WTC11 (cell line): ENCODE data around the gene CPNE2. TPM values are rescaled to one million over a fixed set of nuclear protein-coding genes. Genes with fewer than 3 reads are reported as not detected.

Experiments used
- ATAC-seq: fragments of 200-7000 bp; cut with Tn5 transposase; 2 replicates; pipeline ENCODE4 v1.10.0; 2021; ENCODE audit warnings: mild to moderate bottlenecking, moderate library complexity
- CTCF ChIA-PET: fragments of 300-600 bp; sonication (Branson Sonifier 250); formaldehyde crosslinking; loops from one replicate; lab custom pipeline; 2021; ENCODE audit warnings: antibody characterized with exemption; lab: Charles Lee
- POLR2A ChIA-PET: fragments of 350-600 bp; sonication (Branson Sonifier 250); formaldehyde crosslinking; loops from one replicate; lab custom pipeline; 2021; ENCODE audit warnings: antibody characterized with exemption; lab: Charles Lee
- DNase-seq: peaks from one replicate; pipeline ENCODE4 v3.0.0; 2021; ENCODE audit warnings: low spot score
- H3K27ac Mint-ChIP-seq: 2 replicates; pipeline ENCODE4 v1.8.0; 2021; ENCODE audit warnings: mixed read lengths
- H3K27me3 Mint-ChIP-seq: 2 replicates; pipeline ENCODE4 v1.8.0; 2021; ENCODE audit warnings: low read depth, mild to moderate bottlenecking, moderate library complexity, mixed read lengths
- H3K36me3 Mint-ChIP-seq: 2 replicates; pipeline ENCODE4 v1.8.0; 2021; ENCODE audit warnings: mixed read lengths
- H3K4me1 Mint-ChIP-seq: 2 replicates; pipeline ENCODE4 v1.8.0; 2022; ENCODE audit warnings: mixed read lengths
- H3K4me3 Mint-ChIP-seq: 2 replicates; pipeline ENCODE4 v1.8.0; 2021; ENCODE audit warnings: mild to moderate bottlenecking, moderate library complexity, mixed read lengths
- H3K9me3 Mint-ChIP-seq: 2 replicates; pipeline ENCODE4 v1.8.0; 2021; ENCODE audit warnings: mixed read lengths
- MYBL2 ChIP-seq: sonication (generic); formaldehyde crosslinking; IDR thresholded peaks from 2 replicates; pipeline ENCODE4 v1.8.1; 2023; ENCODE audit warnings: mild to moderate bottlenecking, moderate library complexity, missing genetic modification reagents
- SOX15 ChIP-seq: fragments of 250-450 bp; sonication (Bioruptor Pico); IDR thresholded peaks from 2 replicates; pipeline ENCODE4 v1.9.0; 2021; ENCODE audit warnings: mild to moderate bottlenecking
- TCF7 ChIP-seq: sonication (generic); formaldehyde crosslinking; IDR thresholded peaks from 2 replicates; pipeline ENCODE4 v1.8.0; 2022; ENCODE audit warnings: mild to moderate bottlenecking, low read depth, missing genetic modification reagents, moderate library complexity
- ZNF232 ChIP-seq: sonication (generic); formaldehyde crosslinking; IDR thresholded peaks from 2 replicates; pipeline ENCODE4 v1.8.0; 2022; ENCODE audit warnings: mild to moderate bottlenecking, missing genetic modification reagents
- ZNF317 ChIP-seq: sonication (generic); formaldehyde crosslinking; IDR thresholded peaks from 2 replicates; pipeline ENCODE4 v1.8.1; 2023; ENCODE audit warnings: low read depth, mild to moderate bottlenecking, moderate library complexity, missing genetic modification reagents, borderline replicate concordance
- ZNF396 ChIP-seq: fragments of 250-450 bp; sonication (Bioruptor Pico); IDR thresholded peaks from 2 replicates; pipeline ENCODE4 v1.8.0; 2021; ENCODE audit warnings: mild to moderate bottlenecking, moderate library complexity, borderline replicate concordance
- total RNA-seq: library from RNA; stranded (reverse); gene quantifications from 3 replicates; pipeline ENCODE4 v1.2.3, GENCODE V29; 2021
- TF ChIP-seq, protein P1 (sequence below): fragments of 250-450 bp; sonication (Bioruptor Pico); IDR thresholded peaks from 2 replicates; pipeline ENCODE4 v1.9.0; 2021; ENCODE audit warnings: mild to moderate bottlenecking
- TF ChIP-seq, protein P2 (sequence below): fragments of 200-600 bp; IDR thresholded peaks from 2 replicates; pipeline ENCODE4 v1.8.0; 2022; ENCODE audit warnings: antibody characterized with exemption
- TF ChIP-seq, protein P3 (sequence below): sonication (generic); formaldehyde crosslinking; IDR thresholded peaks from 2 replicates; pipeline ENCODE4 v1.8.1; 2023; ENCODE audit warnings: mild to moderate bottlenecking, missing genetic modification reagents, moderate library complexity
- TF ChIP-seq, protein P4 (sequence below): sonication (generic); formaldehyde crosslinking; IDR thresholded peaks from 2 replicates; pipeline ENCODE4 v1.8.1; 2023; ENCODE audit warnings: mild to moderate bottlenecking, missing genetic modification reagents, moderate library complexity
- TF ChIP-seq, protein P5 (sequence below): fragments of 250-450 bp; sonication (Bioruptor Pico); IDR thresholded peaks from 2 replicates; pipeline ENCODE4 v1.9.0; 2021; ENCODE audit warnings: mild to moderate bottlenecking, borderline replicate concordance
- TF ChIP-seq, protein P6 (sequence below): fragments of 250-450 bp; sonication (Bioruptor Pico); IDR thresholded peaks from 2 replicates; pipeline ENCODE4 v1.9.0; 2021; ENCODE audit warnings: moderate library complexity, mild to moderate bottlenecking, inconsistent platforms, borderline replicate concordance
- TF ChIP-seq, protein P7 (sequence below): sonication (generic); formaldehyde crosslinking; IDR thresholded peaks from 2 replicates; pipeline ENCODE4 v1.8.1; 2022; ENCODE audit warnings: low read depth, mild to moderate bottlenecking, moderate library complexity, missing genetic modification reagents, borderline replicate concordance
- TF ChIP-seq, protein P8 (sequence below): sonication (generic); formaldehyde crosslinking; IDR thresholded peaks from 2 replicates; pipeline ENCODE4 v1.8.1; 2023; ENCODE audit warnings: mild to moderate bottlenecking, missing genetic modification reagents
- TF ChIP-seq, protein P9 (sequence below): fragments of 250-450 bp; sonication (Bioruptor Pico); IDR thresholded peaks from 2 replicates; pipeline ENCODE4 v1.9.0; 2021; ENCODE audit warnings: mild to moderate bottlenecking

The CPNE2 gene
- total RNA-seq, 1 experiment from 2014 or later: 14.0 TPM

DNA sequence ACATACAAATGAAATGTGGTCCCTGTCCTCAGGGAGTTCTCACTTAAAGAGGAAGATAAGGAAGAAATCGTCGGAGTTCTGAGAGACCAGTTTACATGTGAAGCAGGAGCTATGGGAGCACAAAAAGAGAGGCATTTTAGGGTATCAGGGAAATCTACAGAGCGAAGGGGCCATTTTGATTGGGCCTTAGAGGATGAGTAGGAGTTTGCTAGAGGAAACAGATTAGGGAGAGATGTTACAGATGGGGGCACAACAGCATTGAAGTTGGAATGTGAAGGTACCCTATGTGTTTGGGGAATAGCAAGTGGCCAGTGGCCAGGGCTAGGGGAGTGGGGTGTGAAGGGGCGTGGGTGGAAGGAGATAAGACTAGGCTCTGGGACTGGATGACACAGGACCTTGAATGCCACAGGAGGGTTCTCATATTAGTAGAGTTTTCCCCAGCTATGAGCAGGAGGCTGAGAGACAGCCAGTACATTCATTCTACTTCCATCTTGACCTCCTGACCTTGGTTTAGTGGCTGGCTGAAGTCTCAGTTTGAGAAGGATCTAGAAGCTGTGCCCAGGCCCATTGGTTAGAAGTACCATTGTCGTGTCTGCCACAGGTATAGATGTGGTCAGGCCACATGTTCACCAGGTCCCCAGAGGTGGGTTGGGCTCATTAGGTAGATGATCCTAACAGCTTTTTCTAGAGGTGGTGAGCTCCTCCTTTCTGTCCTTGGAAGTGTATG is 34.8 kb downstream of the CPNE2 start:
- H3K27me3 Mint-ChIP-seq: no peaks in the 10 kb centered on the region
- H3K4me1 Mint-ChIP-seq: peaks cover 6% of the 10 kb centered on the region; the same call in 1 of the 2 replicates
- ATAC-seq (no peak), DNase-seq (no peak)
- H3K4me3 Mint-ChIP-seq: no peak overlapping the region
- H3K36me3 Mint-ChIP-seq: no peaks in the 10 kb centered on the region
- no peak overlapping the region for H3K27ac Mint-ChIP-seq
- TF ChIP-seq, protein P1, sequence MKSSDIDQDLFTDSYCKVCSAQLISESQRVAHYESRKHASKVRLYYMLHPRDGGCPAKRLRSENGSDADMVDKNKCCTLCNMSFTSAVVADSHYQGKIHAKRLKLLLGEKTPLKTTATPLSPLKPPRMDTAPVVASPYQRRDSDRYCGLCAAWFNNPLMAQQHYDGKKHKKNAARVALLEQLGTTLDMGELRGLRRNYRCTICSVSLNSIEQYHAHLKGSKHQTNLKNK (CRISPR knock-in tag): no peak
- TF ChIP-seq, protein P2, sequence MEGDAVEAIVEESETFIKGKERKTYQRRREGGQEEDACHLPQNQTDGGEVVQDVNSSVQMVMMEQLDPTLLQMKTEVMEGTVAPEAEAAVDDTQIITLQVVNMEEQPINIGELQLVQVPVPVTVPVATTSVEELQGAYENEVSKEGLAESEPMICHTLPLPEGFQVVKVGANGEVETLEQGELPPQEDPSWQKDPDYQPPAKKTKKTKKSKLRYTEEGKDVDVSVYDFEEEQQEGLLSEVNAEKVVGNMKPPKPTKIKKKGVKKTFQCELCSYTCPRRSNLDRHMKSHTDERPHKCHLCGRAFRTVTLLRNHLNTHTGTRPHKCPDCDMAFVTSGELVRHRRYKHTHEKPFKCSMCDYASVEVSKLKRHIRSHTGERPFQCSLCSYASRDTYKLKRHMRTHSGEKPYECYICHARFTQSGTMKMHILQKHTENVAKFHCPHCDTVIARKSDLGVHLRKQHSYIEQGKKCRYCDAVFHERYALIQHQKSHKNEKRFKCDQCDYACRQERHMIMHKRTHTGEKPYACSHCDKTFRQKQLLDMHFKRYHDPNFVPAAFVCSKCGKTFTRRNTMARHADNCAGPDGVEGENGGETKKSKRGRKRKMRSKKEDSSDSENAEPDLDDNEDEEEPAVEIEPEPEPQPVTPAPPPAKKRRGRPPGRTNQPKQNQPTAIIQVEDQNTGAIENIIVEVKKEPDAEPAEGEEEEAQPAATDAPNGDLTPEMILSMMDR: no peak
- TF ChIP-seq, protein P3, sequence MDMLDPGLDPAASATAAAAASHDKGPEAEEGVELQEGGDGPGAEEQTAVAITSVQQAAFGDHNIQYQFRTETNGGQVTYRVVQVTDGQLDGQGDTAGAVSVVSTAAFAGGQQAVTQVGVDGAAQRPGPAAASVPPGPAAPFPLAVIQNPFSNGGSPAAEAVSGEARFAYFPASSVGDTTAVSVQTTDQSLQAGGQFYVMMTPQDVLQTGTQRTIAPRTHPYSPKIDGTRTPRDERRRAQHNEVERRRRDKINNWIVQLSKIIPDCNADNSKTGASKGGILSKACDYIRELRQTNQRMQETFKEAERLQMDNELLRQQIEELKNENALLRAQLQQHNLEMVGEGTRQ (CRISPR knock-in tag): no peak
- TF ChIP-seq ZNF232 (CRISPR knock-in tag) (no peak), ZNF317 (CRISPR knock-in tag) (no peak)
- TF ChIP-seq, protein P4, sequence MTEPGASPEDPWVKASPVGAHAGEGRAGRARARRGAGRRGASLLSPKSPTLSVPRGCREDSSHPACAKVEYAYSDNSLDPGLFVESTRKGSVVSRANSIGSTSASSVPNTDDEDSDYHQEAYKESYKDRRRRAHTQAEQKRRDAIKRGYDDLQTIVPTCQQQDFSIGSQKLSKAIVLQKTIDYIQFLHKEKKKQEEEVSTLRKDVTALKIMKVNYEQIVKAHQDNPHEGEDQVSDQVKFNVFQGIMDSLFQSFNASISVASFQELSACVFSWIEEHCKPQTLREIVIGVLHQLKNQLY (CRISPR knock-in tag): no peak
- TF ChIP-seq, protein P5, sequence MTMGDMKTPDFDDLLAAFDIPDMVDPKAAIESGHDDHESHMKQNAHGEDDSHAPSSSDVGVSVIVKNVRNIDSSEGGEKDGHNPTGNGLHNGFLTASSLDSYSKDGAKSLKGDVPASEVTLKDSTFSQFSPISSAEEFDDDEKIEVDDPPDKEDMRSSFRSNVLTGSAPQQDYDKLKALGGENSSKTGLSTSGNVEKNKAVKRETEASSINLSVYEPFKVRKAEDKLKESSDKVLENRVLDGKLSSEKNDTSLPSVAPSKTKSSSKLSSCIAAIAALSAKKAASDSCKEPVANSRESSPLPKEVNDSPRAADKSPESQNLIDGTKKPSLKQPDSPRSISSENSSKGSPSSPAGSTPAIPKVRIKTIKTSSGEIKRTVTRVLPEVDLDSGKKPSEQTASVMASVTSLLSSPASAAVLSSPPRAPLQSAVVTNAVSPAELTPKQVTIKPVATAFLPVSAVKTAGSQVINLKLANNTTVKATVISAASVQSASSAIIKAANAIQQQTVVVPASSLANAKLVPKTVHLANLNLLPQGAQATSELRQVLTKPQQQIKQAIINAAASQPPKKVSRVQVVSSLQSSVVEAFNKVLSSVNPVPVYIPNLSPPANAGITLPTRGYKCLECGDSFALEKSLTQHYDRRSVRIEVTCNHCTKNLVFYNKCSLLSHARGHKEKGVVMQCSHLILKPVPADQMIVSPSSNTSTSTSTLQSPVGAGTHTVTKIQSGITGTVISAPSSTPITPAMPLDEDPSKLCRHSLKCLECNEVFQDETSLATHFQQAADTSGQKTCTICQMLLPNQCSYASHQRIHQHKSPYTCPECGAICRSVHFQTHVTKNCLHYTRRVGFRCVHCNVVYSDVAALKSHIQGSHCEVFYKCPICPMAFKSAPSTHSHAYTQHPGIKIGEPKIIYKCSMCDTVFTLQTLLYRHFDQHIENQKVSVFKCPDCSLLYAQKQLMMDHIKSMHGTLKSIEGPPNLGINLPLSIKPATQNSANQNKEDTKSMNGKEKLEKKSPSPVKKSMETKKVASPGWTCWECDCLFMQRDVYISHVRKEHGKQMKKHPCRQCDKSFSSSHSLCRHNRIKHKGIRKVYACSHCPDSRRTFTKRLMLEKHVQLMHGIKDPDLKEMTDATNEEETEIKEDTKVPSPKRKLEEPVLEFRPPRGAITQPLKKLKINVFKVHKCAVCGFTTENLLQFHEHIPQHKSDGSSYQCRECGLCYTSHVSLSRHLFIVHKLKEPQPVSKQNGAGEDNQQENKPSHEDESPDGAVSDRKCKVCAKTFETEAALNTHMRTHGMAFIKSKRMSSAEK (CRISPR knock-in tag): no peak
- TF ChIP-seq, protein P6, sequence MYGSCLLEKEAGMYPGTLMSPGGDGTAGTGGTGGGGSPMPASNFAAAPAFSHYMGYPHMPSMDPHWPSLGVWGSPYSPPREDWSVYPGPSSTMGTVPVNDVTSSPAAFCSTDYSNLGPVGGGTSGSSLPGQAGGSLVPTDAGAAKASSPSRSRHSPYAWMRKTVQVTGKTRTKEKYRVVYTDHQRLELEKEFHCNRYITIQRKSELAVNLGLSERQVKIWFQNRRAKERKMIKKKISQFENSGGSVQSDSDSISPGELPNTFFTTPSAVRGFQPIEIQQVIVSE (CRISPR knock-in tag): no peak
- TF ChIP-seq, protein P7, sequence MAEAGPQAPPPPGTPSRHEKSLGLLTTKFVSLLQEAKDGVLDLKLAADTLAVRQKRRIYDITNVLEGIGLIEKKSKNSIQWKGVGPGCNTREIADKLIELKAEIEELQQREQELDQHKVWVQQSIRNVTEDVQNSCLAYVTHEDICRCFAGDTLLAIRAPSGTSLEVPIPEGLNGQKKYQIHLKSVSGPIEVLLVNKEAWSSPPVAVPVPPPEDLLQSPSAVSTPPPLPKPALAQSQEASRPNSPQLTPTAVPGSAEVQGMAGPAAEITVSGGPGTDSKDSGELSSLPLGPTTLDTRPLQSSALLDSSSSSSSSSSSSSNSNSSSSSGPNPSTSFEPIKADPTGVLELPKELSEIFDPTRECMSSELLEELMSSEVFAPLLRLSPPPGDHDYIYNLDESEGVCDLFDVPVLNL (CRISPR knock-in tag): no peak
- TF ChIP-seq, protein P8, sequence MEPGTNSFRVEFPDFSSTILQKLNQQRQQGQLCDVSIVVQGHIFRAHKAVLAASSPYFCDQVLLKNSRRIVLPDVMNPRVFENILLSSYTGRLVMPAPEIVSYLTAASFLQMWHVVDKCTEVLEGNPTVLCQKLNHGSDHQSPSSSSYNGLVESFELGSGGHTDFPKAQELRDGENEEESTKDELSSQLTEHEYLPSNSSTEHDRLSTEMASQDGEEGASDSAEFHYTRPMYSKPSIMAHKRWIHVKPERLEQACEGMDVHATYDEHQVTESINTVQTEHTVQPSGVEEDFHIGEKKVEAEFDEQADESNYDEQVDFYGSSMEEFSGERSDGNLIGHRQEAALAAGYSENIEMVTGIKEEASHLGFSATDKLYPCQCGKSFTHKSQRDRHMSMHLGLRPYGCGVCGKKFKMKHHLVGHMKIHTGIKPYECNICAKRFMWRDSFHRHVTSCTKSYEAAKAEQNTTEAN: no peak
- POLR2A ChIA-PET: no interaction called here
- CTCF ChIA-PET: interaction anchor here (1.7 kb wide), 1 partner anchor 35 kb away, joined by 14 read pairs; the partner anchor contains the start of gene CPNE2
- 0 out of 2 replicates have a peak, but pooled peaks cover 3% of the 10 kb centered on the region for H3K9me3 Mint-ChIP-seq

DNA sequence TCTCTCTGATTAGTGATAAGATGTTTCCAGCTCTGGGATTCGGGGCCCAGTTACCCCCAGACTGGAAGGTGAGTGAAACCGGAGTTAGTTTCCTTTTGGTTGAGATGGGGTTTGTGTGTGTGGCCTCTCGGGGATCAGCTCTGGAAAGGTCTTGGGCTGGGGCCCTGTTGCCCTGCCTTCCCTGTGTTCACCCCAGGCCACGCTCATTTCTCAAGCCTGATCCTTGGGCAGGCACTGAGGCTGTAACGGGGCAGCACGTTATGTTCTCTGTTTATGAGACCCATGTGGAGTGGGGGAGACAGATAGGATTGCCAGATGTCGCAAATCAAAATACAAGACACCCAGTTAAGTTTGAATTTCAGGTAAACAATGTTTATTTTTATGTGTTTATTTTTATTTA is 35.5 kb downstream of the CPNE2 start:
- ChIA-PET POLR2A (no interaction called here), CTCF (interaction anchor here (0.6 kb wide), 1 partner anchor 21 kb away, joined by 4 read pairs; no protein-coding TSS in a partner anchor)
- DNase-seq (no peak), ATAC-seq (no peak)
- peaks cover 6% of the 10 kb centered on the region; the same call in 1 of the 2 replicates for H3K4me1 Mint-ChIP-seq
- H3K27ac Mint-ChIP-seq: no peak overlapping the region
- 0 out of 2 replicates have a peak, but pooled peaks cover 3% of the 10 kb centered on the region for H3K9me3 Mint-ChIP-seq
- H3K27me3 Mint-ChIP-seq: no peaks in the 10 kb centered on the region
- no peak for TF ChIP-seq ZNF396 (CRISPR knock-in tag)
- TF ChIP-seq TCF7 (CRISPR knock-in tag): no peak
- TF ChIP-seq SOX15 (CRISPR knock-in tag): no peak
- TF ChIP-seq, protein P9, sequence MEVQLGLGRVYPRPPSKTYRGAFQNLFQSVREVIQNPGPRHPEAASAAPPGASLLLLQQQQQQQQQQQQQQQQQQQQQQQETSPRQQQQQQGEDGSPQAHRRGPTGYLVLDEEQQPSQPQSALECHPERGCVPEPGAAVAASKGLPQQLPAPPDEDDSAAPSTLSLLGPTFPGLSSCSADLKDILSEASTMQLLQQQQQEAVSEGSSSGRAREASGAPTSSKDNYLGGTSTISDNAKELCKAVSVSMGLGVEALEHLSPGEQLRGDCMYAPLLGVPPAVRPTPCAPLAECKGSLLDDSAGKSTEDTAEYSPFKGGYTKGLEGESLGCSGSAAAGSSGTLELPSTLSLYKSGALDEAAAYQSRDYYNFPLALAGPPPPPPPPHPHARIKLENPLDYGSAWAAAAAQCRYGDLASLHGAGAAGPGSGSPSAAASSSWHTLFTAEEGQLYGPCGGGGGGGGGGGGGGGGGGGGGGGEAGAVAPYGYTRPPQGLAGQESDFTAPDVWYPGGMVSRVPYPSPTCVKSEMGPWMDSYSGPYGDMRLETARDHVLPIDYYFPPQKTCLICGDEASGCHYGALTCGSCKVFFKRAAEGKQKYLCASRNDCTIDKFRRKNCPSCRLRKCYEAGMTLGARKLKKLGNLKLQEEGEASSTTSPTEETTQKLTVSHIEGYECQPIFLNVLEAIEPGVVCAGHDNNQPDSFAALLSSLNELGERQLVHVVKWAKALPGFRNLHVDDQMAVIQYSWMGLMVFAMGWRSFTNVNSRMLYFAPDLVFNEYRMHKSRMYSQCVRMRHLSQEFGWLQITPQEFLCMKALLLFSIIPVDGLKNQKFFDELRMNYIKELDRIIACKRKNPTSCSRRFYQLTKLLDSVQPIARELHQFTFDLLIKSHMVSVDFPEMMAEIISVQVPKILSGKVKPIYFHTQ (CRISPR knock-in tag): no peak
- no peak for TF ChIP-seq MYBL2 (CRISPR knock-in tag)
- H3K36me3 Mint-ChIP-seq: no peaks in the 10 kb centered on the region
- H3K4me3 Mint-ChIP-seq: no peak overlapping the region
